GM19043 (cell line): ENCODE data around the gene TOM1.
A peak's percentile ranks its signal among the peaks of the same experiment; 100 is the strongest.

ENCODE experiments used
- ATAC-seq: cut with Tn5 transposase; IDR thresholded peaks from one replicate; pipeline ENCODE4 v1.9.1; 2021; ENCODE audit warnings: low read depth; ENCODE audit not compliant: unreplicated experiment

Gene TOM1

GRCh38 chr22:35306350-35306967, 6.8 kb downstream of the TOM1 start:
- no peak for ATAC-seq

DNA sequence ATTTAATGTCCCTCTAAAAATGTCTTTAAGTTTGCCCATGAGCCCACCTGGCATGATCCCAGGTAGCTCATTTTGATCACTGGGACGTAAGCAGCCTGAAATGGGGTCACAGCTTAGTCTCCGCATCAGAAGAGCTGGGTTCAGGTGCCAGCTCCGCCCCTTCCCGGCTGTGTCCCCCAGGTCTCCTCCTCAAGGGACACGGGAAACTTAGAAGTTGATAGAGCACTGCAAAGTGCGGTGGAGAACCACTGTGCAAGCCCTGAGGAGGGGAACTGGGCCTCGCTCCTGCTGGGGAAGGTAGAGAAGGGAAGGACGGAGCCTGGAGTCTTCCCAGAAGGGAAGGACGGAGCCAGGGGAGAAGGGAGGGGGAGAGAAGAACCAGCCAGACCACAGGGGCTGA, 7.7 kb downstream of the TOM1 start:
- no peak for ATAC-seq

DNA sequence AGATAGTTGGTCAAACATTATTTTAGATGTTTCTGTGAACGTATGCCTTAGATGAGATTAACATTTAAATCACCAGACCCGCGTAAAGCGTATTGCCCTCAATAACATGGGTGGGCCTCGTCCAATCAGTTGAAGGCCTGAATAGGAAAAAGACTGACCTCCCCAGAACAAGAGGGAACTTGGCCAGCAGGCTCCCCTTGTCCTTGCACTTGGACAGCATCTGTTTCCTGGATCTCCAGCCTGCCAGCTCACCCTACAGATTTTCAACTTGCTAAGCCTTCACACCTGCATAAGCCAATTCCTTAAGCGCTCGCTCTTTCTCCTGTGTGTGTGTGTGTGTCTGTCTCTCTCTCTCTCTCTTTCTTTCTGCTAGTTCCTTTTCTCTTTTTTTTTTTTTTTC, 8.2 kb downstream of the TOM1 start:
- no peak for ATAC-seq

DNA sequence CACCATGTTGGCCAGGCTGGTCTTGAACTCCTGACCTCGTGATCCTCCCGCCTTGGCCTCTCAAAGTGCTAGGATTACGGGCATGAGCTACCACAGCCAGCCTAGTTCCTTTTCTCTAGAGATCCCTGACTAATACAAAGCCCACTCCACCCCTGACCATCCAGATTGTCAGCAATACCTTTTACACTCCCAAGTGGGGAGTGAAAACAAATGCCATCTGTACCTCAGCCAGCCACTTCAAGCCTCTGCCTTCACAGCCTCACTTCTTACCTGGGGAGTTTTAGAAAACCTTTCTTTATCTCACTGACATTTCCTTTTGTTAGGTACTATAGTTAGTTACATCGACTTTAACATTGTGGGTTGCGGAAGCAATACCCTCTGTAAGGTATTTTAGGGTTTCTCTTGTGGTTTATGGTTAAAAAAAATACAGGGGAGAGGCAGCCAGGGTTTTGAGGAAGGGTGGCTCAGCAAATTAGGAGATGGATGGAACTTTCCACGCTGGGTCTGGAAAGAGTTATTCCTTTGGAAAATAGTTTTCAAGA, 8.9 kb downstream of the TOM1 start:
- peak; percentile 38 for ATAC-seq

- no peak for ATAC-seq
Measured at GRCh38 chr22:35310556-35311550, 11.2 kb downstream of the TOM1 start.

GRCh38 chr22:35311551-35311999, 11.9 kb downstream of the TOM1 start:
- no peak for ATAC-seq

DNA sequence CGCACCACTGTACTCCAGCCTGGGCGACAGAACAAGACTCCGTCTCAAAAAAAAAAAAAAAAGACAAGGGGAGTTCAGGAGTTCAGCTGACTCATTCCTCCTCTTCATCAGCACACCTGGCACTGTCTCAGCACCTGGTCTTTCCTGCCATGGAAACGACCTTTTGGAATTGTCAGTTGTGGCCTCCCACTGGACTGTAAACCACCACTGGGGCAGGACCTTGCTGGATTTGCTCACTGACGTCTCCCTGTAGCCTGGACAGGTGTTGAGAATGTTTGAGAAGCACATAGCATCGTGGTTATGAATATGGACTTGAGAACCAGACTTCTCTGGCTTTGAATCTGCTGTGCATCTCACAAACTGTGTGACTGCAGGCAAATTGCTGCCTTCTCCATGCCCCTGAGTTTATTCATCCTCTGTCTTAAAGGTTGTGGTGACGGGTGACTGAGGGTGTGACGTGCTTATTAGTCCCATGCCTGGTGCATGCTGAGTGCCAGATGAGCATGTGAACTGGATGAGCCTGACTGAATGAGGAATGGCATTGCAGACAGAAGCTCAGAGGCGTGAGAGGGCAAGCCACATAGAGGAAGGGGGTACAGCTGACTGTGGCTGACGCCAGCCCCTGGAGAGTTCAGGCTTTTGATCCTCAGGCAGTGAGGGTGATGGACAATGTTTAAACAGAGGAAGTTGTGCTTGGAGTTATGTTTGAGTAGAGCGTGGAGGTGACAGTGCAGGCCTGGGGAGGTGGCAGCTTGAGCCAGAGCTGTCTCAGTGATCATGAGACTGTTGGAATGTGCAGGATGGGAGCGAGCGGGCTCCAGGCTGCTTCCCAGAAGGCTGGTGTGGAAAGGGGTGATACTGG, 12.7 kb downstream of the TOM1 start:
- ATAC-seq: no peak

DNA sequence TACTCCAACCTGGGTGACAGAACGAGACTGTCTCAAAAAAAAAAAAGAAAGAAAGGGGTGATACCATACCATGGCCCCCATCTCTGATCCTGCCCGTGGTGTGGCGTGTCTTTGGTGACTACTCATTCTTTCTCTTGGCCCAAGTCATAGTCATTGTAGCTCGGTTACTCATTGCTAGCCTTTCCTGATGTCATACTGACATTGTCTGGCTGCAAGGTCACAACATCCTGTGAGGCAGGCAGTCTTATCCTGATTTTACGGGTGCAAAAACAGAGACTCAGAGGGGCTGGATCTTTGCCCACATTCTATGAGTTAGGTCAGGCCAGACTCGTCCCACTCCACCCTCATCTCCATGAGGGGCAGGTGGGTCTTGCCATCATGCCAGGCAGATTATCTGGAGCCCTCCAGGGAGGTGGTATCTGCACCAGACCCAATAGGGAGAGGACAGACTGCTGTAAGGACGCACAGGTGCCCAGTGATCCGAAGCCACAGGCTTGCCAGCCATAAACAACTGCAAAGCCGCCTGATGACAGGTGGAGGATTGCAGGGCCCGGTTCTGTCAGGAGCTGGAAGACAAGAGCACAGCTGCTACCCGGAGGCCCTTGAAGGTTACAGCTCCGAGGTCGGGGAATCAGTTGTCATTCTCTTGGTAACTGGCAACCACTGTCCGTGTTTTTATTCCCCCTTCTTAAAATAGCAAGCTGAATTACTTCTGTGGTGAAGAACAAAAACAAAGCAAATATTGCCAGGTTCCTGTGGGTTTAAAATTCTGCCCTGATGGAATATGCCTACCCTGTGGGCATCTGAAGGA, 13.8 kb downstream of the TOM1 start:
- no peak for ATAC-seq

DNA sequence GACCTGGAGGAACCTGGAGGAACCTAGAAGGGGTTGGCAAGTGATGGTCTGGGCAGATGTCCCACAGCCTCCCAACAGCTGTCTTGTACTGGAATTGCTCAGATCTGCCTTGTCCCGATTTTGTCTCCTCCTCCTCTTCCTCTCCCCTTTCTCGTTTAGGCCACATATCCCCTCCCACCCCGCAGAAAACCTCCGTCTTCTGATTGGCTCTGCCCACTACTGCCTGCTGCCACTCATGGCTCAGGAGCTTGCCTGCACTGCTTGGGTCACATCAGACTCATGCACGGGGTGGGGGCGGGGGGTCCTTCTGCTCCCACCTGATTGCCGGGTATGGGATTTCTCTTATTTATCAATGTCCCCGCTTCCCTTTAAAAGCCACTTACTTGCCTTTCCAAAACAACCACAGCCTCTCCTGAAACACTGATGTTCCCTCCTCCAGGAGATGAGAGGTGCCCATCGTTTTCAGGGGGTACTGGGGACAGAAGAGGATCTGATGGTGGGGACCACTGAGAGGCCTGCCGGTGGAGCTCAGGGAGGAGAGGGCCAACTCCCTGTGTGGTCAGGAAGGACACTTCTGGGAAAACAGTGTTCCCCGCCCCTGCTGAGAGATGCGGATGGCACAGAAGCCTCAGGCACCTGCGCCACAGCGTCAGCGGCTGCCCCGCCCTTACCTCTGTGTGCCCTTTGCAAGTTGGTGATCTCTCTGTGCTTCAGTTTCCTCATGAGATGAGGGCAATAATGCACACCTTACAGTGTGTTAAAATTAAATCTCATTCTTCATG, 14.7 kb downstream of the TOM1 start:
- no peak for ATAC-seq

GRCh38 chr22:35315141-35315854, 15.6 kb downstream of the TOM1 start:
- no peak for ATAC-seq

DNA sequence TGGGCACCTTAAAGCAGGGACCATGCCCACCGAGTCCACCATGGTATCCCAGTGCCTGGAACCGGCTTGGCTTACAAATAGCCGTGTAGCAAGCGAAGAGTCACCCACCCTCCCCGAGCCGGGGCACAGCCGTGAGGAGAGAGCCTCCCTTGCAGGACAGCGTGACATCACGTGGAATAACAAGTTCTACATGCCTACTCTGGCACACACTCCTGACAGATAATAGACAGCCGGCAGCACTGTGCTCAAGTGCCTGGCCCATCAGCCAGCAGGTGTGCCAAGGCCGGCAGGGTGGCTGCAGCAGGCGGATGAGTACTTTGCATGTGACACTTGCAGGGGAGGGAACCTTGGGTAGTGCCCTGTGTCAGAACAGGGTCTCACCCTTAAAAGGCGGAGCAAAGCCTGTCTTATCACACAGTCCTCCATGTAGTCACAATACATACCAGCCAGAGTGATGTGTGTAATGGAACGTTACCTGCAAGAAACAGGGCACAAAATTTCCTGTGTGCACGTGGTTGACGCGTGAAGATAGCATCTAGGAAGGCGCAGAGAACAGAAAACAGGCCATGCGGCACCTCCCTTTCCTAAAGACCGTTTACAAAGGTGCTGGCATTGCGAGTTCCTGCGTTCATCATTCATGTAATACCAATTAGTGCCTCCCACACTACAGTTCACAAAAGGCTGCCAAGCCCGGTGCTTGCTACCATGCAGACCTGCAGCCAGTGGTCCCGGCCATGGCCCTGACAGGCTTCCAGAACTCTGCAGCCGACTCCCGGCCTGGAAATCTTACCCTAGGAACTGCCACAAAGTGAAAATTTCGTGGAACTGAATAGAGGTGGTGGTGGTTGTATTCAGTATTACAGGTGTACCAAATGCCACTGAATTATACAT, 16.4 kb downstream of the TOM1 start:
- no peak for ATAC-seq

DNA sequence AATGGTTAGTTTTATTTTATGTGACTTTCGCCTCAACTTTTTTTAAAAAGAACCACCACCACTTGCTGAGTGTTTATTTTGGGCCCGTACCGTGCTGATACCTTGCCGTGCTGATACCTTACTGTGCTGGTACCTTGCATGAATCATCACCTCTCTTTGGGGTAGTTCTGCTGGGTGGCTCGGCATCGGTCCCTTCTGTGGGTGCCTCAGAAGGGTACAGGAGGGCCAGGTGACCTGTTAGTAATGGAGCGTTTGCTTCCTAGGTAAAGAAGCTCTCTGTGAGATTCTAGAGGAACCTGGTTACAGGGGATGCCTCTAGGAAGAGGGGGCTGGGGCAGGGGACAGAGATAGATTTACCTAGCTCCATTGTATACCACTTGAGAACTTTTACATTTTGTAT, 17.1 kb downstream of the TOM1 start:
- no peak for ATAC-seq

DNA sequence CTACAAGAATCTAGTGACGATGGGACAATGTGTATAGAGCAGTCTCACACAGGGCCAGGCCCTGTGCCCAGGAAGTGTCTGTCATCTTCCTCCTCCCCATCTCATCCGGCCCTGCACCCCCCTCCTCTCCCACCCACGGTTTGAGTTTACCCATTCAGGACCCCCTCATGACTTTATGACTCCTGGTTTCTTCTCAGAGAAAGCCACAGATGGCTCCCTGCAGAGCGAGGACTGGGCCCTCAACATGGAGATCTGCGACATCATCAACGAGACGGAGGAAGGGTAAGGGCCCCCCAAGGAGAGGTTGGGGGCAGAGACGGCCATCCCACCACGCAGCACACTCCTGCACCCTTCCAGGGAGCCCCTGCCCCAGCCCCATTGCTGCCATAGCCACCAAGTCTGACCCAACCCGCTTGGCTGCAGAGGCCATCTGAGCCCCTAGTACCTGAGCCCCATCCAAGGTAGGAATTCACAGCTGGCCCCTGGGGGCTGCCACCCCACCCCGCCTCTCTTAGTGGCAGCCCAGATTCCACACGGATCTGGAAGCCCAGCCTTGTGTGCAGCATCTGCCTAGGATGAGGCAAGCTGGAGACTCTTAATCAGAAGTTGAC, 18.1 kb downstream of the TOM1 start:
- ATAC-seq: no peak

DNA sequence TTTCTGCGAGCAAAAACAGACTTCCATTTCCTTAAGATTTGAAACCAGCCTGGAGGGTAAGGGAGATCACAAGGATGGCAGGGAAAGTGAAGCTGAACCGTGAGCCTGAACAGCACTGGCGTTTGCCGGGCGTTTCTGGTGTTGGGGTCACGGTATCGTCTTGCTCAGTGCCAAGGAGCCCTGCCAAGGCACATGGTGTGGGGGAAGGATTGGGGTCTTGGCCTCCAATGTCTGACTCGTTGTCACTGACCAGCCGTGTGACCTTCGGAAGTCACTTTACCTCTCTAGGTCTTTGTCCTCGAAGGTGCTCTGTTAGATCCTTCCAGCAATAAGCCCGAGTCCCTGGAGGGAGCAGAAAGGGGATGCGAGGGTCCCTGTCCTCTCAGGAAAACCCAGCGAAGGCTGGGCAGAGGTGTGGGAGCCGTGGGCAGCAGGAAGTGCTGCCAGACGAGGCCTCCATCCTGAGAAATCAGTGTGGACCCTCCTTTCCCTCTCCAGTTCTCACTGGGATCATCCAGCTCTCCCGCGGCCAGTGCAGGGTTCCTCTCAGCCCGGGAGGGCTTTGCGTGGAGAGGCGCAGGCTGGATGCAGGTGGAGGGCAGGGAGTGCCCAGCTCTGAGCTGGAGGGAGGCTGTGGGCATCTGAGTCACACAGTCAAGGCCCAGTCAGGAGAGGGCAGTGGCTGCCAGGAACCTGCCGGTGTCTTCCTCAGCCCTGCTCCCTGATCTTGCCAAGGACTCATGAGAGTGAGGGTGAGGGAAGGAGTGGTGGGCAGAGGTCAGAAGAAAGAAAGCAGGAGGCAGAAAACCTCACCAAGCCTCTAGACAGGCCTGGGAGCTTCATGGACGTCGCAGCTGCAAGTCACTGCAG, 18.9 kb downstream of the TOM1 start:
- no peak for ATAC-seq

DNA sequence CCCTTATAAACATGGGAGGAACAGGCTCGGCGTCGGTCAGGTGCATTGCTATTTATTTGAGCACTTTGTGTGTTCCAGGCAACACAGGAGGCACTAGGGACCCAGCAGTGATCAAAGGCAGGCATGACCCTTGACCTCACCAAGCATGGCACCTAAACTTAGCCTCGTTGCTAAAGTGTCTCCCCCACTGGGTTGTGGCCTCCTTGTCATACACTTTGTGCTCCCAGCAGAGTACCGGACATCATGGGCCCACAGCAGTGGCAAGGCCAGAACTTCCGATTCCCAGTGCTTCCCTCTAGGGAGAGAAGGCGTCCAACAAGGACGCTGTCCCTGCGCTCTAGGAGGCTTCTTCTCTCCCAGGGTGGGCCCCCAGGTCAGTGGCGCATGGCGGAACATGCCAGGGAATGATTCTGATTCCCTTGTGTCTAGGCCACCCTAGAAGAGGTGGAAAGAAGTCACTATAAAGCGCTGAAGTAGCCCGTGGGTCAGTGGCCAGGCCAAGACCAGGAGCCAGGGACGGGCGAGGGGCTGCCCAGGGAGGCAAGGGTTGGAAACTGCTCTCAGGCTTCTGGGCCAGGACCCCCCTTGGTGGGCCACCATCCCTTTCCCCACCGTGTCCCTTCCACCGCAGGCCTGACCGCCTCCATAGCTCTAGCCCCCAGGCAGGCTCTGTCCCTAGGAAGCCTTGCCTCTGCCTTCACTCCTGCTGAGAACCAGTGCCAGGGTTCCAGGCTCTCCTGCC, 19.7 kb downstream of the TOM1 start:
- ATAC-seq: no peak
